GM23338 (cell line): Measurements from ENCODE around the gene PLCL1. TPM values are rescaled to one million over a fixed set of nuclear protein-coding genes. Genes with fewer than 3 reads are reported as not detected.

Experiments
- ATAC-seq: fragments of 200-7000 bp; cut with Tn5 transposase; 3 replicates; pipeline ENCODE4 v1.9.1; 2020
- DNase-seq: peaks from one replicate; pipeline ENCODE4 v3.0.0-alpha.2; 2015; ENCODE audit warnings: low spot score
- H2AFZ ChIP-seq: fragments of 200-600 bp; sonication (generic); 2 replicates; pipeline ENCODE4 v1.8.0; 2016; ENCODE audit warnings: antibody characterized with exemption, mild to moderate bottlenecking, moderate library complexity
- H3F3A ChIP-seq: fragments of 200-600 bp; sonication (generic); replicated peaks from 2 replicates; pipeline ENCODE4 v1.8.0; 2017; ENCODE audit warnings: antibody characterized with exemption, mixed run types, low read depth
- H3K27ac ChIP-seq: fragments of 200-600 bp; sonication (generic); 2 replicates; pipeline ENCODE4 v1.6.1; 2016; ENCODE audit warnings: low read depth
- H3K27me3 ChIP-seq: fragments of 200-600 bp; sonication (generic); 2 replicates; pipeline ENCODE4 v1.8.0; 2016; ENCODE audit warnings: mild to moderate bottlenecking, mixed run types, moderate library complexity; ENCODE audit not compliant: insufficient read depth
- H3K36me3 ChIP-seq: fragments of 200-600 bp; sonication (generic); 2 replicates; pipeline ENCODE4 v1.8.0; 2016; ENCODE audit warnings: mild to moderate bottlenecking; ENCODE audit not compliant: insufficient read depth
- H3K4me1 ChIP-seq: fragments of 200-600 bp; sonication (generic); 2 replicates; pipeline ENCODE4 v1.8.0; 2016; ENCODE audit warnings: mild to moderate bottlenecking, moderate library complexity; ENCODE audit not compliant: insufficient read depth
- H3K4me2 ChIP-seq: fragments of 200-600 bp; sonication (generic); 2 replicates; pipeline ENCODE4 v1.7.1; 2017; ENCODE audit warnings: mixed run types
- H3K4me3 ChIP-seq: fragments of 200-600 bp; sonication (generic); 2 replicates; pipeline ENCODE4 v1.6.1; 2016; ENCODE audit warnings: mixed run types
- H3K79me2 ChIP-seq: fragments of 200-600 bp; sonication (generic); replicated peaks from 2 replicates; pipeline ENCODE4 v1.8.0; 2017; ENCODE audit warnings: mild to moderate bottlenecking; ENCODE audit not compliant: insufficient read depth
- H3K9me2 ChIP-seq: fragments of 200-600 bp; sonication (generic); 2 replicates; pipeline ENCODE4 v1.8.0; 2017; ENCODE audit not compliant: insufficient read depth
- H4K20me1 ChIP-seq: fragments of 200-600 bp; sonication (generic); replicated peaks from 2 replicates; pipeline ENCODE4 v1.8.0; 2017; ENCODE audit warnings: mild to moderate bottlenecking; ENCODE audit not compliant: insufficient read depth
- H3K27ac Mint-ChIP-seq: 2 replicates; pipeline ENCODE4 v1.8.0; 2020; ENCODE audit warnings: inconsistent platforms, mild to moderate bottlenecking, moderate library complexity, mixed read lengths
- H3K27me3 Mint-ChIP-seq: 3 replicates; pipeline ENCODE4 v1.8.0; 2022; ENCODE audit warnings: low read depth, mild to moderate bottlenecking, moderate library complexity, mixed read lengths, inconsistent platforms; ENCODE audit not compliant: insufficient read depth, poor library complexity
- H3K36me3 Mint-ChIP-seq: 3 replicates; pipeline ENCODE4 v1.8.0; 2021; ENCODE audit warnings: low read depth, mild to moderate bottlenecking, inconsistent platforms, moderate library complexity, mixed read lengths
- H3K4me1 Mint-ChIP-seq: 3 replicates; pipeline ENCODE4 v1.8.0; 2020; ENCODE audit warnings: mild to moderate bottlenecking, inconsistent platforms, mixed read lengths
- H3K4me3 Mint-ChIP-seq: 3 replicates; pipeline ENCODE4 v1.8.0; 2021; ENCODE audit warnings: moderate library complexity, mild to moderate bottlenecking, inconsistent platforms, mixed read lengths
- H3K9me3 Mint-ChIP-seq: 3 replicates; pipeline ENCODE4 v1.8.0; 2020; ENCODE audit warnings: moderate library complexity, mild to moderate bottlenecking, inconsistent platforms, mixed read lengths
- CREB1 ChIP-seq: fragments of 250-450 bp; sonication (Bioruptor Pico); IDR thresholded peaks from 2 replicates; pipeline ENCODE4 v1.5.0; 2020; ENCODE audit warnings: low read depth, mild to moderate bottlenecking, moderate library complexity
- EZH2phosphoT487 ChIP-seq: fragments of 200-600 bp; sonication (generic); IDR thresholded peaks from one replicate; pipeline ENCODE4 v1.8.1; 2018; ENCODE audit warnings: antibody characterized with exemption; ENCODE audit not compliant: unreplicated experiment
- JUNB ChIP-seq: IDR thresholded peaks from one replicate; pipeline ENCODE4 v1.6.1; 2016; ENCODE audit warnings: antibody characterized with exemption; ENCODE audit not compliant: unreplicated experiment
- NANOG ChIP-seq: IDR thresholded peaks from 2 replicates; pipeline ENCODE4 v1.6.1; 2016; ENCODE audit warnings: antibody characterized with exemption, borderline replicate concordance
- POLR2AphosphoS5 ChIP-seq: IDR thresholded peaks from 2 replicates; pipeline ENCODE4 v1.6.1; 2016; ENCODE audit warnings: antibody characterized with exemption, low read depth
- REST ChIP-seq: IDR thresholded peaks from one replicate; pipeline ENCODE4 v1.6.1; 2018; ENCODE audit warnings: antibody characterized with exemption; ENCODE audit not compliant: unreplicated experiment
- STAT1 ChIP-seq: IDR thresholded peaks from one replicate; pipeline ENCODE4 v1.6.1; 2016; ENCODE audit warnings: antibody characterized with exemption; ENCODE audit not compliant: unreplicated experiment
- ZNF114 ChIP-seq: fragments of 250-450 bp; sonication (Bioruptor Pico); IDR thresholded peaks from 2 replicates; pipeline ENCODE4 v1.5.0; 2020; ENCODE audit warnings: mild to moderate bottlenecking, moderate library complexity
- polyA plus RNA-seq: library from polyadenylated mRNA; unstranded; fragments of >200 nt; fragmentation: Nextera tagmentation; extraction: Ambion mirVana; gene quantifications from 2 replicates; pipeline ENCODE4 v1.2.1, GENCODE V29; 2016
- total RNA-seq: library from RNA; depleted of rRNA; stranded (reverse); fragments of >200 nt; shearing (Covaris generic); gene quantifications from 2 replicates; pipeline ENCODE4 v1.2.3, GENCODE V29; 2014
- TF ChIP-seq, protein P1 (sequence below): fragments of 250-450 bp; sonication (Bioruptor Pico); IDR thresholded peaks from 2 replicates; pipeline ENCODE4 v1.5.0; 2020; ENCODE audit warnings: mild to moderate bottlenecking, moderate library complexity
- TF ChIP-seq, protein P2 (sequence below), 2 experiments: fragments of 200-600 bp in 1 of 2; sonication (generic) in 1 of 2; conservative IDR thresholded peaks; 2 replicates each; pipeline versions ENCODE4 v1.5.1 to v1.6.1; 2016 to 2017; ENCODE audit warnings: antibody characterized with exemption in 2 of 2, low read depth in 2 of 2, mild to moderate bottlenecking in 2 of 2, moderate library complexity in 1 of 2

Gene PLCL1
- total and polyA plus RNA-seq, 2 experiments from 2014 or later = not detected

- Mint-ChIP-seq H3K4me1 (no peaks in the 10 kb centered on the region), H3K4me3 (no peak overlapping the region), H3K27ac (no peak overlapping the region; the same call in 1 of the 2 replicates), H3K9me3 (no peaks in the 10 kb centered on the region), H3K27me3 (peaks cover 2% of the 10 kb centered on the region), H3K36me3 (no peaks in the 10 kb centered on the region)
- Histone ChIP-seq H3K27me3 (no peaks in the 10 kb centered on the region), H3K4me1 (no peaks in the 10 kb centered on the region), H3F3A (no peaks in the 10 kb centered on the region), H3K79me2 (no peaks in the 10 kb centered on the region), H3K36me3 (no peaks in the 10 kb centered on the region), H4K20me1 (no peaks in the 10 kb centered on the region), H3K4me3 (no peak overlapping the region), H2AFZ (peak overlapping the region; percentile 43; the same call in 1 of the 2 replicates), H3K4me2 (no peak overlapping the region), H3K27ac (no peak overlapping the region), H3K9me2 (no peaks in the 10 kb centered on the region)
- TF ChIP-seq, protein P1, sequence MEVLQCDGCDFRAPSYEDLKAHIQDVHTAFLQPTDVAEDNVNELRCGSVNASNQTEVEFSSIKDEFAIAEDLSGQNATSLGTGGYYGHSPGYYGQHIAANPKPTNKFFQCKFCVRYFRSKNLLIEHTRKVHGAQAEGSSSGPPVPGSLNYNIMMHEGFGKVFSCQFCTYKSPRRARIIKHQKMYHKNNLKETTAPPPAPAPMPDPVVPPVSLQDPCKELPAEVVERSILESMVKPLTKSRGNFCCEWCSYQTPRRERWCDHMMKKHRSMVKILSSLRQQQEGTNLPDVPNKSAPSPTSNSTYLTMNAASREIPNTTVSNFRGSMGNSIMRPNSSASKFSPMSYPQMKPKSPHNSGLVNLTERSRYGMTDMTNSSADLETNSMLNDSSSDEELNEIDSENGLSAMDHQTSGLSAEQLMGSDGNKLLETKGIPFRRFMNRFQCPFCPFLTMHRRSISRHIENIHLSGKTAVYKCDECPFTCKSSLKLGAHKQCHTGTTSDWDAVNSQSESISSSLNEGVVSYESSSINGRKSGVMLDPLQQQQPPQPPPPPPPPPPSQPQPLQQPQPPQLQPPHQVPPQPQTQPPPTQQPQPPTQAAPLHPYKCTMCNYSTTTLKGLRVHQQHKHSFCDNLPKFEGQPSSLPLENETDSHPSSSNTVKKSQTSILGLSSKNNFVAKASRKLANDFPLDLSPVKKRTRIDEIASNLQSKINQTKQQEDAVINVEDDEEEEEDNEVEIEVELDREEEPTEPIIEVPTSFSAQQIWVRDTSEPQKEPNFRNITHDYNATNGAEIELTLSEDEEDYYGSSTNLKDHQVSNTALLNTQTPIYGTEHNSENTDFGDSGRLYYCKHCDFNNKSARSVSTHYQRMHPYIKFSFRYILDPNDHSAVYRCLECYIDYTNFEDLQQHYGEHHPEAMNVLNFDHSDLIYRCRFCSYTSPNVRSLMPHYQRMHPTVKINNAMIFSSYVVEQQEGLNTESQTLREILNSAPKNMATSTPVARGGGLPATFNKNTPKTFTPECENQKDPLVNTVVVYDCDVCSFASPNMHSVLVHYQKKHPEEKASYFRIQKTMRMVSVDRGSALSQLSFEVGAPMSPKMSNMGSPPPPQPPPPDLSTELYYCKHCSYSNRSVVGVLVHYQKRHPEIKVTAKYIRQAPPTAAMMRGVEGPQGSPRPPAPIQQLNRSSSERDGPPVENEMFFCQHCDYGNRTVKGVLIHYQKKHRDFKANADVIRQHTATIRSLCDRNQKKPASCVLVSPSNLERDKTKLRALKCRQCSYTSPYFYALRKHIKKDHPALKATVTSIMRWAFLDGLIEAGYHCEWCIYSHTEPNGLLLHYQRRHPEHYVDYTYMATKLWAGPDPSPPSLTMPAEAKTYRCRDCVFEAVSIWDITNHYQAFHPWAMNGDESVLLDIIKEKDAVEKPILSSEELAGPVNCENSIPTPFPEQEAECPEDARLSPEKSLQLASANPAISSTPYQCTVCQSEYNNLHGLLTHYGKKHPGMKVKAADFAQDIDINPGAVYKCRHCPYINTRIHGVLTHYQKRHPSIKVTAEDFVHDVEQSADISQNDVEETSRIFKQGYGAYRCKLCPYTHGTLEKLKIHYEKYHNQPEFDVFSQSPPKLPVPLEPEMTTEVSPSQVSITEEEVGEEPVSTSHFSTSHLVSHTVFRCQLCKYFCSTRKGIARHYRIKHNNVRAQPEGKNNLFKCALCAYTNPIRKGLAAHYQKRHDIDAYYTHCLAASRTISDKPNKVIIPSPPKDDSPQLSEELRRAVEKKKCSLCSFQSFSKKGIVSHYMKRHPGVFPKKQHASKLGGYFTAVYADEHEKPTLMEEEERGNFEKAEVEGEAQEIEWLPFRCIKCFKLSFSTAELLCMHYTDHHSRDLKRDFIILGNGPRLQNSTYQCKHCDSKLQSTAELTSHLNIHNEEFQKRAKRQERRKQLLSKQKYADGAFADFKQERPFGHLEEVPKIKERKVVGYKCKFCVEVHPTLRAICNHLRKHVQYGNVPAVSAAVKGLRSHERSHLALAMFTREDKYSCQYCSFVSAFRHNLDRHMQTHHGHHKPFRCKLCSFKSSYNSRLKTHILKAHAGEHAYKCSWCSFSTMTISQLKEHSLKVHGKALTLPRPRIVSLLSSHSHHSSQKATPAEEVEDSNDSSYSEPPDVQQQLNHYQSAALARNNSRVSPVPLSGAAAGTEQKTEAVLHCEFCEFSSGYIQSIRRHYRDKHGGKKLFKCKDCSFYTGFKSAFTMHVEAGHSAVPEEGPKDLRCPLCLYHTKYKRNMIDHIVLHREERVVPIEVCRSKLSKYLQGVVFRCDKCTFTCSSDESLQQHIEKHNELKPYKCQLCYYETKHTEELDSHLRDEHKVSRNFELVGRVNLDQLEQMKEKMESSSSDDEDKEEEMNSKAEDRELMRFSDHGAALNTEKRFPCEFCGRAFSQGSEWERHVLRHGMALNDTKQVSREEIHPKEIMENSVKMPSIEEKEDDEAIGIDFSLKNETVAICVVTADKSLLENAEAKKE (CRISPR knock-in tag) = no peak
- TF ChIP-seq EZH2phosphoT487 (no peak), ZNF114 (CRISPR knock-in tag) (no peak), POLR2AphosphoS5 (no peak), STAT1 (no peak), JUNB (no peak)
- DNase-seq (no peak), ATAC-seq (no peak)
Observed at GRCh38 chr2:198164843-198165242, 360.4 kb downstream of the PLCL1 start.

DNA sequence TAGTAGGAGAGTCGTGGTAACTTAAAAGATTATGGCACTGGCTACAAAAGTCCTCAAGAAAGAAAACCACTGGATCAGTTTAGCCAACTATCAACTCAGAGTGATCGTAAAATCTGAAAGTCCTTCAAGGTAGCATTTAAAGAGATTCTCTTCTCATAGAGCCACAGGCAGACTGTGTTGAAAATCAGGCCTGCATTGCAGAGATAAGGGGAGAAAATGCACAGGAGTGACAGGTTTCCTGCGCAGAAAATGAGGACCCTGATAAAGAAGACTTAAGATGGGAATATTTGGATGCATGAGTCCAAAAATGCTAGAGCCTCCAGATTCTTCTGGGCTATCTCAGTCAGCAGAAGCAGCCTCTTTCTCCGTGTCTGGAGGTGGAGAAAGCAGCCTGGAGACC lies 360.9 kb downstream of the PLCL1 start:
- H3K9me2 ChIP-seq = no peaks in the 10 kb centered on the region
- no peaks in the 10 kb centered on the region for H3F3A ChIP-seq
- H3K4me3 Mint-ChIP-seq = no peak overlapping the region
- H3K9me3 Mint-ChIP-seq = no peaks in the 10 kb centered on the region
- DNase-seq = no peak
- no peaks in the 10 kb centered on the region for H3K36me3 Mint-ChIP-seq
- H3K79me2 ChIP-seq = no peaks in the 10 kb centered on the region
- no peaks in the 10 kb centered on the region for H3K27me3 ChIP-seq
- H3K27ac Mint-ChIP-seq = no peak overlapping the region
- no peaks in the 10 kb centered on the region for H3K4me1 ChIP-seq
- H3K4me2 ChIP-seq = no peak overlapping the region
- H3K4me3 ChIP-seq = no peak overlapping the region
- peaks cover 2% of the 10 kb centered on the region for H3K27me3 Mint-ChIP-seq
- H4K20me1 ChIP-seq = no peaks in the 10 kb centered on the region; the same call in 1 of the 2 replicates
- no peaks in the 10 kb centered on the region for H3K36me3 ChIP-seq
- H3K27ac ChIP-seq = no peak overlapping the region
- no peaks in the 10 kb centered on the region for H3K4me1 Mint-ChIP-seq
- no peak for ATAC-seq
- peak overlapping the region; percentile 43; the same call in 1 of the 2 replicates for H2AFZ ChIP-seq
- TF ChIP-seq ZNF114 (CRISPR knock-in tag) = no peak
- TF ChIP-seq EZH2phosphoT487 = no peak
- TF ChIP-seq NANOG = no peak
- no peak for TF ChIP-seq REST
- TF ChIP-seq, protein P2, sequence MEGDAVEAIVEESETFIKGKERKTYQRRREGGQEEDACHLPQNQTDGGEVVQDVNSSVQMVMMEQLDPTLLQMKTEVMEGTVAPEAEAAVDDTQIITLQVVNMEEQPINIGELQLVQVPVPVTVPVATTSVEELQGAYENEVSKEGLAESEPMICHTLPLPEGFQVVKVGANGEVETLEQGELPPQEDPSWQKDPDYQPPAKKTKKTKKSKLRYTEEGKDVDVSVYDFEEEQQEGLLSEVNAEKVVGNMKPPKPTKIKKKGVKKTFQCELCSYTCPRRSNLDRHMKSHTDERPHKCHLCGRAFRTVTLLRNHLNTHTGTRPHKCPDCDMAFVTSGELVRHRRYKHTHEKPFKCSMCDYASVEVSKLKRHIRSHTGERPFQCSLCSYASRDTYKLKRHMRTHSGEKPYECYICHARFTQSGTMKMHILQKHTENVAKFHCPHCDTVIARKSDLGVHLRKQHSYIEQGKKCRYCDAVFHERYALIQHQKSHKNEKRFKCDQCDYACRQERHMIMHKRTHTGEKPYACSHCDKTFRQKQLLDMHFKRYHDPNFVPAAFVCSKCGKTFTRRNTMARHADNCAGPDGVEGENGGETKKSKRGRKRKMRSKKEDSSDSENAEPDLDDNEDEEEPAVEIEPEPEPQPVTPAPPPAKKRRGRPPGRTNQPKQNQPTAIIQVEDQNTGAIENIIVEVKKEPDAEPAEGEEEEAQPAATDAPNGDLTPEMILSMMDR (conservative IDR thresholded peaks at IDR 0.05; ENCODE audit: low read depth in 2 of 2) = no peak
- no peak for TF ChIP-seq CREB1
